HL-60 (cell line): ENCODE results near the gene SOBP.

Experiments
- CTCF ChIP-seq: IDR thresholded peaks from one replicate; pipeline ENCODE4 v1.5.1; 2011; ENCODE audit warnings: low read length, control low read depth, inconsistent platforms; ENCODE audit not compliant: insufficient read depth
- POLR2AphosphoS5 ChIP-seq: IDR thresholded peaks from 2 replicates; pipeline ENCODE4 v1.6.1; 2012; ENCODE audit warnings: low read depth

- TF ChIP-seq CTCF (no peak), POLR2AphosphoS5 (no peak)
These were observed 113.1 kb downstream of the SOBP start for GRCh38 chr6:107603006-107603370.
